Progenitor cell of endocrine pancreas (in vitro differentiated cells): ENCODE results near the gene XYLB. TPM values are rescaled to one million over a fixed set of nuclear protein-coding genes. Genes with fewer than 3 reads are reported as not detected.
A peak's percentile ranks its signal among the peaks of the same experiment; 100 is the strongest.
"Not testable (repeated sequence)": the region's sequence is repeated elsewhere in the genome, so short reads cannot be mapped to it uniquely, and the experiment has no call there.

Experiments used
- DNase-seq: peaks from one replicate; pipeline ENCODE4 v3.0.0; 2021; ENCODE audit warnings: low spot score; ENCODE audit not compliant: unreplicated experiment
- H3K27ac Mint-ChIP-seq: 2 replicates; pipeline ENCODE4 v1.8.0; 2021; ENCODE audit warnings: mild to moderate bottlenecking, moderate library complexity, mixed read lengths
- H3K27me3 Mint-ChIP-seq: 2 replicates; pipeline ENCODE4 v1.8.0; 2021; ENCODE audit warnings: mixed read lengths
- H3K36me3 Mint-ChIP-seq: 2 replicates; pipeline ENCODE4 v1.8.0; 2022; ENCODE audit warnings: mixed read lengths; ENCODE audit not compliant: insufficient read depth
- H3K4me1 Mint-ChIP-seq: 2 replicates; pipeline ENCODE4 v1.8.0; 2021; ENCODE audit warnings: low read depth, mixed read lengths
- H3K4me3 Mint-ChIP-seq: 2 replicates; pipeline ENCODE4 v1.8.0; 2021; ENCODE audit warnings: low read depth, mild to moderate bottlenecking, moderate library complexity, mixed read lengths
- H3K9me3 Mint-ChIP-seq: 2 replicates; pipeline ENCODE4 v1.8.0; 2021; ENCODE audit warnings: low read depth, mixed read lengths
- total RNA-seq: library from RNA; stranded (reverse); gene quantifications from 2 replicates; pipeline ENCODE4 v1.2.1, GENCODE V29; 2021
- TF ChIP-seq, protein P1 (sequence below): fragments of 200-600 bp; sonication (generic); IDR thresholded peaks from one replicate; pipeline ENCODE4 v1.5.0; 2021; ENCODE audit warnings: antibody characterized with exemption, mild to moderate bottlenecking; ENCODE audit not compliant: unreplicated experiment

XYLB gene
- total RNA-seq, 1 donor from 2014 or later = 4.0 TPM

GRCh38 chr3:38396861-38397260 lies 50.3 kb downstream of the XYLB start:
- H3K9me3 Mint-ChIP-seq = no peaks in the 10 kb centered on the region
- H3K27ac Mint-ChIP-seq = no peak overlapping the region
- no peaks in the 10 kb centered on the region for H3K4me1 Mint-ChIP-seq
- H3K4me3 Mint-ChIP-seq = no peak overlapping the region
- TF ChIP-seq, protein P1, sequence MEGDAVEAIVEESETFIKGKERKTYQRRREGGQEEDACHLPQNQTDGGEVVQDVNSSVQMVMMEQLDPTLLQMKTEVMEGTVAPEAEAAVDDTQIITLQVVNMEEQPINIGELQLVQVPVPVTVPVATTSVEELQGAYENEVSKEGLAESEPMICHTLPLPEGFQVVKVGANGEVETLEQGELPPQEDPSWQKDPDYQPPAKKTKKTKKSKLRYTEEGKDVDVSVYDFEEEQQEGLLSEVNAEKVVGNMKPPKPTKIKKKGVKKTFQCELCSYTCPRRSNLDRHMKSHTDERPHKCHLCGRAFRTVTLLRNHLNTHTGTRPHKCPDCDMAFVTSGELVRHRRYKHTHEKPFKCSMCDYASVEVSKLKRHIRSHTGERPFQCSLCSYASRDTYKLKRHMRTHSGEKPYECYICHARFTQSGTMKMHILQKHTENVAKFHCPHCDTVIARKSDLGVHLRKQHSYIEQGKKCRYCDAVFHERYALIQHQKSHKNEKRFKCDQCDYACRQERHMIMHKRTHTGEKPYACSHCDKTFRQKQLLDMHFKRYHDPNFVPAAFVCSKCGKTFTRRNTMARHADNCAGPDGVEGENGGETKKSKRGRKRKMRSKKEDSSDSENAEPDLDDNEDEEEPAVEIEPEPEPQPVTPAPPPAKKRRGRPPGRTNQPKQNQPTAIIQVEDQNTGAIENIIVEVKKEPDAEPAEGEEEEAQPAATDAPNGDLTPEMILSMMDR = no peak
- H3K36me3 Mint-ChIP-seq = no peaks in the 10 kb centered on the region
- H3K27me3 Mint-ChIP-seq = no peaks in the 10 kb centered on the region
- no peak for DNase-seq

DNA sequence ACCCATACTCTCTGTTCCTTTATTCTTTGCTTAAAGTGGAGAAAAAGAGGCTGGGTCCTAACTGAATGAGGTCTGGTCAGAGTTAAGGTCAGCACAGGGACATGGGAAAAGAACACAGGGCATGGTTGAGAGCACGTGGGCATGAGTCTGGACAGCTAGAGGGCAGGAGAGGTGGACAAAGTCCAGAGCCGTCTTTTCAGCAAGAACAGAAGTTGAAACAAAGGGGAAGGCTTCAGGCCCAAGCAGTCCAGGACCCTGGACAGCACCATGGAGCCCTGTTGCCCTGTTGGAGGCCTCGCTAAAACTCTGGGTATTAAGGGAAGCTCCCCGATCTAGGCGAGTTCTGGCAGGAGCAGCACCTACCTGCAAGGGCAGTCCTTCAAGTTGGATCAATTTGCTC lies 50.7 kb downstream of the XYLB start:
- Mint-ChIP-seq H3K27me3 (no peaks in the 10 kb centered on the region), H3K4me1 (no peaks in the 10 kb centered on the region), H3K27ac (no peak overlapping the region), H3K9me3 (no peaks in the 10 kb centered on the region), H3K36me3 (no peaks in the 10 kb centered on the region), H3K4me3 (no peak overlapping the region)
- DNase-seq = peak; percentile 77
- TF ChIP-seq, protein P1 = no peak

DNA sequence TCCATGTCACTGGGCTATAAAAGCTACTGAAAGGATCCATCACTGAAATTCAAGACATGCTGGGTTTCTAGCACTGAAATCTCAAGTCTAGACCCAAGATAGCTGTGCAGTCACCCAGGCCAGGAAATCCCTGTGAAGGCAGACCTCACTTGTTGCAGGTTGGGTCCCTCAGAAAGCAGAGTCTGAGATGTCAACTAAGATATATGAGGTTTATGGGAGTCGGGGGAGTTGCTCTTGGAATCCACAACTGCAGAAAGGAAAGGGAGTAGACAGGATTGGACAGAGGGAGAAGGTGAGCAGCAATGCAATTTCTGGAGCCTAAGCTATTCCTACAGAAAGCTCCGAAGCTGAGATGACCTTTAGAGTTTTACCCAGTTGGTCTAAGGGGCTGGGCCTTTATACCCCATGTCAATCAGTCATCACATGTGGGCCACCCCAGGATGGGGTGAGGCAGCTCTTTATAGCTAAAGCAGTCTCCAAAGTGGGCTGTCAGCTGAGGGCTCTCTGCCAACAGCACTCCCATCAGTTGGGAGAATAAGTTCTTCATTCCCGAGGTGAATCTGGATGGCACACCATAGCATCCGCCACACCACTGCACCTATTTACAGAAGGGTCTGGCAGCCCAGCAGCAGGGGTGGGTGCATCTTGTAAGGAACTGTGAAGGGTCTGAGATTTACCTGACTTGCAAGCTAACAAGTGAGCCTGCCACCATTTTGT lies 54.8 kb downstream of the XYLB start:
- Mint-ChIP-seq H3K4me1 (no peaks in the 10 kb centered on the region), H3K27me3 (no peaks in the 10 kb centered on the region), H3K36me3 (peaks cover 12% of the 10 kb centered on the region), H3K27ac (no peak overlapping the region), H3K9me3 (peaks cover 3% of the 10 kb centered on the region), H3K4me3 (no peak overlapping the region)
- DNase-seq = no peak
- TF ChIP-seq, protein P1 = no peak

- Mint-ChIP-seq H3K9me3 (peaks cover 3% of the 10 kb centered on the region), H3K27me3 (no peaks in the 10 kb centered on the region), H3K4me1 (no peaks in the 10 kb centered on the region), H3K27ac (no peak overlapping the region), H3K4me3 (no peak overlapping the region), H3K36me3 (peaks cover 12% of the 10 kb centered on the region)
- no peak for DNase-seq
- TF ChIP-seq, protein P1 = no peak
These were observed 57.7 kb downstream of the XYLB start for GRCh38 chr3:38404286-38404685.

GRCh38 chr3:38411591-38411990 lies 65.0 kb downstream of the XYLB start:
- Mint-ChIP-seq H3K27me3 (no peaks in the 10 kb centered on the region), H3K9me3 (peaks cover 4% of the 10 kb centered on the region), H3K4me3 (no peak overlapping the region), H3K27ac (no peak overlapping the region), H3K36me3 (peaks cover 1% of the 10 kb centered on the region), H3K4me1 (no peaks in the 10 kb centered on the region)
- TF ChIP-seq, protein P1 = no peak
- no peak for DNase-seq

DNA sequence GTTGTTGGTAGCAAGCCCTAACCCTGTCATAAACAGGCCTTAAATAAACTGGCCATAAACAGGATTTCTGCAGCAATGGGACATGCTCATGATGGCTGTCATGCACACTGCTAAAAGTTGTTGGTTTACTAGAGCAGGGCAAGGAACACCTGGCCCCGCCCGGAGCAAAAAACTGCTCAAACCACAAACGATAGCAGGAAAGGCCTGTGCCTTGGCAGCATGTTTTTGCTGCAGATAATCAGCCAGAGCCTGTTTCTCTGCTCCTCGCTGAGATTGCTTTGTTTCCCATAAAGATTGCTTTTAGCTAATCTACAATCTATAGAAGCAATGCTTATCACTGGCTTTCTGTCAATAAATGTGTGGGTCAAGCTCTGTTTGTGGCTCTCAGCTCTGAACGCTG lies 74.2 kb downstream of the XYLB start:
- H3K4me1 Mint-ChIP-seq = peaks cover 24% of the 10 kb centered on the region
- DNase-seq, H3K4me3 Mint-ChIP-seq, H3K36me3 Mint-ChIP-seq, H3K9me3 Mint-ChIP-seq, H3K27me3 Mint-ChIP-seq: not testable (repeated sequence)
- peak overlapping the region; percentile 85 for H3K27ac Mint-ChIP-seq
